Erythroblast (primary cell): Measurements from ENCODE around the gene CACNA2D4.

Source experiments
- GATA1 ChIP-seq: IDR thresholded peaks from 2 replicates; pipeline ENCODE4 v1.6.1; 2011; ENCODE audit warnings: low read depth, mild to moderate bottlenecking, control low read depth, low read length, moderate library complexity
- POLR2A ChIP-seq: IDR thresholded peaks from 2 replicates; pipeline ENCODE4 v1.6.1; 2011; ENCODE audit warnings: mild to moderate bottlenecking, low read length

- TF ChIP-seq POLR2A = no peak
- TF ChIP-seq GATA1 = no peak
Observed at GRCh38 chr12:1890810-1891209, 27.6 kb downstream of the CACNA2D4 start.
